Fibroblast of mammary gland (primary cell): ENCODE data around the gene RHCE.
A peak's percentile ranks its signal among the peaks of the same experiment; 100 is the strongest.
"Not testable (repeated sequence)": the region's sequence is repeated elsewhere in the genome, so short reads cannot be mapped to it uniquely, and the experiment has no call there.

Source experiments
- DNase-seq: peaks from one replicate; pipeline ENCODE4 v3.0.0-alpha.2; 2010; ENCODE audit warnings: low read depth
- H3K4me3 ChIP-seq: 2 replicates; pipeline ENCODE4 v1.5.1; 2011; ENCODE audit warnings: low read depth, mild to moderate bottlenecking, low read length, moderate library complexity; ENCODE audit not compliant: control insufficient read depth
- TF ChIP-seq, protein P1 (sequence below): conservative IDR thresholded peaks from 2 replicates; pipeline ENCODE4 v1.5.1; 2011; ENCODE audit warnings: low read depth, low read length, inconsistent platforms; ENCODE audit not compliant: control insufficient read depth, insufficient read depth

Gene RHCE

DNA sequence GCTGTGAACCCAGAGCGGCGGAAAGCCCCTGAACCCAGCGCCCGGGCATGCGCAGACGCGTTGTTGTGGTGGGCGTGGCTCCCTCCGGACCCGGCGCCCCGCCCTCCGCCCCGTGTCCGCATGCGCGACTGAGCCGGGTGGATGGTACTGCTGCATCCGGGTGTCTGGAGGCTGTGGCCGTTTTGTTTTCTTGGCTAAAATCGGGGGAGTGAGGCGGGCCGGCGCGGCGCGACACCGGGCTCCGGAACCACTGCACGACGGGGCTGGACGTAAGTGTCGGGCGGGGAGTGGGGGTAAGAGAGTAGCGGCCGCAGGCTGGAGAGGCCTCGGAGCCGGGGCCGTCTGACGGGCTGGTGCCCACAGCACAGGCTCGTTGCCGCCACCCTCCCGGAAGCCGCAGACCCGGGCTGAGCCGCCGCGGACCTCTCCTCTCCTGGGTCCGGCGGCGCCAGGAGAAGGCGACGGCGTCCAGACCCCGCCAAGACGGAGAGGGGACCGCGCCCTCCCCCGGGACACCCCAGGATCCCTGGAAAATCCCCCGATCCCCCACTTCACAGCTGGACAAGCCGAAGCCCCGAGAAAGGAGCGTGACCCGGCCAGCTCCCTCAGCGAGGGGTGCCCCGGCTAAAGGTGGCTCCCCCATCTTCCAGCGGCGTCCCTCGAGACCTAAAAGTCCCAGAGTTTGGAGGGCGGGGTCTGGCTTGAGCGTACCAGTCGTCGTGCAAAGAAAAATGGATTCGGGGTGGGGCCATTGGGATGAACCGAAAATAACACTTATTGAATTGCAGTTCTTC, 82.2 kb downstream of the RHCE start, which contains the start of gene TMEM50A:
Gene TMEM50A, plus strand, starts transcription at position 147 of the 794 bp plus-strand sequence. CDS start 2,153 bp downstream, outside the sequence.
- peak within 1 kb of the TSS; percentile 94 for H3K4me3 ChIP-seq
- TF ChIP-seq, protein P1, sequence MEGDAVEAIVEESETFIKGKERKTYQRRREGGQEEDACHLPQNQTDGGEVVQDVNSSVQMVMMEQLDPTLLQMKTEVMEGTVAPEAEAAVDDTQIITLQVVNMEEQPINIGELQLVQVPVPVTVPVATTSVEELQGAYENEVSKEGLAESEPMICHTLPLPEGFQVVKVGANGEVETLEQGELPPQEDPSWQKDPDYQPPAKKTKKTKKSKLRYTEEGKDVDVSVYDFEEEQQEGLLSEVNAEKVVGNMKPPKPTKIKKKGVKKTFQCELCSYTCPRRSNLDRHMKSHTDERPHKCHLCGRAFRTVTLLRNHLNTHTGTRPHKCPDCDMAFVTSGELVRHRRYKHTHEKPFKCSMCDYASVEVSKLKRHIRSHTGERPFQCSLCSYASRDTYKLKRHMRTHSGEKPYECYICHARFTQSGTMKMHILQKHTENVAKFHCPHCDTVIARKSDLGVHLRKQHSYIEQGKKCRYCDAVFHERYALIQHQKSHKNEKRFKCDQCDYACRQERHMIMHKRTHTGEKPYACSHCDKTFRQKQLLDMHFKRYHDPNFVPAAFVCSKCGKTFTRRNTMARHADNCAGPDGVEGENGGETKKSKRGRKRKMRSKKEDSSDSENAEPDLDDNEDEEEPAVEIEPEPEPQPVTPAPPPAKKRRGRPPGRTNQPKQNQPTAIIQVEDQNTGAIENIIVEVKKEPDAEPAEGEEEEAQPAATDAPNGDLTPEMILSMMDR: no peak
- DNase-seq: peak; percentile 82

DNA sequence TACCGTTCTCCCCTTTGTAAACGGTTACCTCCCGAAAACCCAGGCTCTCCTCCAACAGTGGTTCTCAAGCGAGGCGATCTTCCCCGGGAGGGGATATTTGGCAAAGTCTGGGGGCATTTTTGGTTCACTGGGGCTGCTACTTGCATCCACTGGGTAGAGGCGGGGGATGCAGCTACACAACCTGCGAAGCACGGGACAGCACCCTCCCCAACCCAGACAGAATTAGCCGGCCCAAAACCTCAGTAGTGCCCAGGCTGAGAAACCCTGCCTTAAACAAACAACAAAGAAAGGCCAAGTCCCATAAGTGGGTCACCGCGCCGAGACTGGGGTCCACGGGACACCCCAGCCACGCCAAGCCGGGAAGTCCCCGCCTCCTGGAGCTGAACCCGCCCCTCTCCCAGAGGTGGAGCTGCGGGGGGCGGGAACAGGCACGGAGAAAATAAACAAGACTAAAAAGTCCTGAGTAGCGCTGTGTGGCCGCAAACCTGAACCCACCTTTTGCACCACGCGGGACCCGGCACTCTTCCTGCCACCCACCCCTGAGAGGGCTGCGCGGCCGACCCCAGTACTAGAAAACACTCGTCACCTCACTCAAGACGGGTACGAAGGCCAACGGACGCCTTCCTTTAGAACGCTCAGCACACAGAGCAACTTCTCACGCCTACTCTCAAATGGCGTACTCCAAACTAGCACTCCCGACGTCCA, 83.0 kb downstream of the RHCE start:
- peak overlapping the region; percentile 94 for H3K4me3 ChIP-seq
- not testable (repeated sequence) for DNase-seq

DNA sequence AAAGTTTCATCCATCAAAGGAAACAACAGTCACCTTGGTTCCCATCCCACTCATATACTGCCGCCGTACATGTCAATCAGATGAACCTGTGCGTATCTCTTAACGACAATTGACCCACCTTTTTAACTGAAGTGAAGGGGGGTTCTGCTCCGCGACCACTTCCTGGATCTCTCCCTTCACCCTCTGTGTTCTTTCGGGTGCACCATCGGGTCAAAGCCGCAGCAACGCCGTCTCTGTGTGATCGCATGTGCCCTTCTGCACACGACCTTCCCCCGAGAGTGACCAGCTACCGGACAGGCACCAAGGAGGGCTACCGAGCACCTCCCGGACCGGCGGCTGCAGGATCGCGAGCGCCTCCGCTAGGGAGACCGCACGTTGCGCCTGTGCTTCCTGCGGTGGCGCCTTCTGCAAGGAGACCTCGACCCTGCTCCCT, 83.7 kb downstream of the RHCE start:
- H3K4me3 ChIP-seq: peak overlapping the region; percentile 85
- TF ChIP-seq, protein P1: peak; percentile 14
- not testable (repeated sequence) for DNase-seq

DNA sequence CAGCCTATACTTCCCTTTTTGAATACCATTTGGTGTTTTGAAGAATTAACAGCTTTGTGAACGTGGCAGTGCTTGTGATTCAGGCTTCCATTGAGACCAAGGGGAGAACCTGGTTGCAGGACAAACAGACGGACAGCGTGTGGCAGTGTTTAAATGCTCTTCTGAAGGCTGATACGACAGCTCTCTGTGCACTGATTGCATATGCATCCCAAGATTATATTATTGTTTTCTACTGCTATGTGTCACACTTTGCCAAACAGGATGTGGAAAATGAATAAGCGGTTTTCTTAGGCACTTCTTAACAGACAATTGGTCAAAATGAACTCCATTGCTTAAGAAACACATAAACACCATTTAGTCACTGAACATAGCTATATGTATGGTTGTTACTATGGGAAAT, 90.7 kb downstream of the RHCE start:
- not testable (repeated sequence) for H3K4me3 ChIP-seq
- peak; percentile 86 for DNase-seq
- TF ChIP-seq, protein P1: peak; percentile 23

DNA sequence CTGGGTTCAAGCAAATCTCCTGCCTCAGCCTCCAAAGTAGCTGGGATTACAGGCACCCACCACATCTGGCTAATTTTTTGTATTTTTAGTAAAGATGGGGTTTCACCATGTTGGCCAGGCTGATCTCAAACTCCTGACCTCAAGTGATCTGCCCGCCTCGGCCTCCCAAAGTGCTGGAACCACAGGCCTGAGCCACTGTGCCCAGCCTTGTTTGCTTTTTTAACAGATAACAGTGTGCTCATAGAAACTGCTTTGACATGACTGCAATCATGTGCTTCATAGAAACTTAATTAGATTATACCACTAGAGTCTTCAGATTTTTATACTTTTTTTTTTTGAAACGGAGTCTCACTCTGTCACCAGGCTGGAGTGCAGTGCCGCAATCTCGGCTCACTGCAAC, 91.3 kb downstream of the RHCE start:
- DNase-seq: not testable (repeated sequence)

DNA sequence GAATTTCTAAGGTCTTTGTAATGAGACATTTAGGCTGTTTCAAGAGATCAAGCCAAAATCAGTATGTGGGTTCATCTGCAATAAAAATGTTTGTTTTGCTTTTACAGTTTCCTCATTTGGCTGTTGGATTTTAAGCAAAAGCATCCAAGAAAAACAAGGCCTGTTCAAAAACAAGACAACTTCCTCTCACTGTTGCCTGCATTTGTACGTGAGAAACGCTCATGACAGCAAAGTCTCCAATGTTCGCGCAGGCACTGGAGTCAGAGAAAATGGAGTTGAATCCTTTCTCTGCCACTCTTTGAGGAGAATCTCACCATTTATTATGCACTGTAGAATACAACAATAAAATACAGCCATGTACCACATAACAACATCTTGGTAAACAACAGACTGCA, 91.8 kb downstream of the RHCE start:
- DNase-seq, H3K4me3 ChIP-seq: not testable (repeated sequence)

More for the DNA sequence above, 91.3 kb downstream of the RHCE start:
- H3K4me3 ChIP-seq: not testable (repeated sequence)

DNA sequence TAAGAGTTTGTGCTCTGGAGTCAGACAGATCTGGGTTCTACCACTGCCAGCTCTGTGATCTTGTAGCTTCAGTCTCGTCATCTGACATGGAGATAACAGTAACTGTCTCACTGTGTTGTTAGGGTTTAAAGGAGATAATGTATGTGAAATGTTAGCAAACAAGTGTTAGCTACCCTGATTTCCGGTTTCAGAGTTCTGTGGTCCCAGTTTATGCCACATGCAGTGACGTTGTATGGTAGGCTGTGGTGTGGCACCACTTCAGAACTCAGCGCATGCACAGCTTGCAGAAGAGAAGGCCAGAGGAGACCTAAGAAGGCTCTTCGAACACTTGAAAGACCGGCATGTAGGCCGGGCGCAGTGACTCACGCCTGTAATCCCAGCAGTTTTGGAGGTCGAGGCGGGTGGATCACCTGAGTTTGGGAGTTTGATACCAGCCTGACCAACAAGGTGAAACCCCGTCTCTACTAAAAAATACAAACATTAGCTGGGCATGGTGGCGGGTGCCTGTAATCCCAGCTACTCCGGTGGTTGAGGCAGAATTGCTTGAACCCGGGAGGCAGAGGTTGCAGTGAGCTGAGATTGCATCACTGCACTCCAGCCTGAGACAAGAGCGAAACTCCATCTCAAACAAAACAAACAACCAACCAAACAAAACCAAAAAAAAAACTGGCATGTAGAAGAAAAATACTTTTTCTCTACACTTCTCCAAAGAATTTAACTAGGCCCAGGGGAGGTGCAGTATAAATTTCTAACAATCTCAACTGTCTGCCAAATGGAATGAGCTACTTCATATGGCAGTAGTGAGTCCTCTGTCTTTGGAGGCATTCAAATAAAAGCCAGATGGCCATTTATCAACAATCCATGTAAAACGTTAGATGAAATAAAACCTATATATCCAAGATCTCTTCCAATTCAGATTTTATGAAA, 92.5 kb downstream of the RHCE start:
- not testable (repeated sequence) for H3K4me3 ChIP-seq, DNase-seq

DNA sequence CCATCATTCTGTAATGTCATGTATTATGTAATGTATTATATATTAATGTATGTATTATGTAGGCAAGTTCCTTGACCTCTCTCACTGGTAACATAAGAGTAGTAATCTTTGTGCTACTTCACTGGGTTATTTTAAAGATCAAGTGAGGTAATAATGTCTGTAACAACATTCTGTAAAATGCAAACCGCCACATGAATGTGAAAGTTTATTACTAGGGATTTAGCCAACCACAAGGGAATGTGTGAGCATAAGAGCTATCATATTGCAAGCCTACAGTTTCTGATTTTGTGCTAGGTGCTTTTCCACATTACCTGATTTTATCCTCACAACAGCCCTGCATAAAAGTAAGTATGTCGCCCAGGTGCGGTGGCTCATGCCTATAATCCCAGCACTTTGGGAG, 96.2 kb downstream of the RHCE start:
- not testable (repeated sequence) for H3K4me3 ChIP-seq, DNase-seq

DNA sequence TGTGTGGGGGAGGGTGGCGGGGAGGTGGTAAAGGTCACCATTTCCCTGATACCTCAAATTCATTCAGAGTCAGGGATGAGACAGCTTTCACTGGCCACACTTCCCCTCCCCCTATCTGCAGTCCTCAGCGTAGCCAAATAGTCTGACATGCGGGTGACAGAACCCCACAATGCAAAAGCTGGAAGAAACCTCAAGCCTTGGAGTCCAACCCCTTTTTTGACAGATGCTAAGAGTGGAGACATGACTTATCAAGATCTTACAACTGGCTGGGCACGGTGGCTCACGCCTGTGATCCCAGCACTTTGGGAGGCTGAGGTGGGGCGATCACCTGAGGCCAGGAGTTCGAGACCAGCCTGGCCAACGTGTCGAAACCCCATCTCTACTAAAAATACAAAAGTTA, 98.5 kb downstream of the RHCE start:
- DNase-seq: not testable (repeated sequence)

DNA sequence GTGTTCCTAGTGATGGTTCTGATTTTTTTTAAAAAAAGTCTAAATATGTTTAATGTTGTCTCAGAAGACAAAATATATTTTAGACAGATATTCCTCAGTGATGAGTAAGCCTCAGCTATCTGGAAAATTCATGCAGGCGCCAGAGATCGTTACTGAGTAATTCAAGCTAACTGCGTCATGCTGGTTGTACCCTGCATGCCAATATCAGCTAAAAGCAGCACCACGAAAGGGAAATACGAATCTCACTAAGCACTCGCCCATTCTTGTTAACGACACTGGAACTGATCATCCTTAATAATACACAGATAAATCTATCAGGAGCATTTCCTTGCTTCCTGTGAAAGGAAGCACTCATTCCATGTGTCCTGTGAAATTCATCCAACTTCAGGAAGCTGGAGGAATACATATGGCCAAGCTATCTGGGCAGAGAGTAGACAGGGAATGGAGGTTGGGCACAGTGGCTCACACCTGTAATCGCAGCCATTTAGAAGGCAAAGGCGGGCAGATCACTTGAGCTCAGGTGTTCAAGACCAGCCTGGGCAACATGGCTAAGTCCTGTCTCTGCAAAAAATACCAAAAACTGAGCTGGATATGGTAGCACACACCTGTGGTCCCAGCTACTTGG, 100.2 kb downstream of the RHCE start:
- peak; percentile 99 for DNase-seq
- not testable (repeated sequence) for H3K4me3 ChIP-seq

More for the DNA sequence above, 98.5 kb downstream of the RHCE start:
- H3K4me3 ChIP-seq: not testable (repeated sequence)

DNA sequence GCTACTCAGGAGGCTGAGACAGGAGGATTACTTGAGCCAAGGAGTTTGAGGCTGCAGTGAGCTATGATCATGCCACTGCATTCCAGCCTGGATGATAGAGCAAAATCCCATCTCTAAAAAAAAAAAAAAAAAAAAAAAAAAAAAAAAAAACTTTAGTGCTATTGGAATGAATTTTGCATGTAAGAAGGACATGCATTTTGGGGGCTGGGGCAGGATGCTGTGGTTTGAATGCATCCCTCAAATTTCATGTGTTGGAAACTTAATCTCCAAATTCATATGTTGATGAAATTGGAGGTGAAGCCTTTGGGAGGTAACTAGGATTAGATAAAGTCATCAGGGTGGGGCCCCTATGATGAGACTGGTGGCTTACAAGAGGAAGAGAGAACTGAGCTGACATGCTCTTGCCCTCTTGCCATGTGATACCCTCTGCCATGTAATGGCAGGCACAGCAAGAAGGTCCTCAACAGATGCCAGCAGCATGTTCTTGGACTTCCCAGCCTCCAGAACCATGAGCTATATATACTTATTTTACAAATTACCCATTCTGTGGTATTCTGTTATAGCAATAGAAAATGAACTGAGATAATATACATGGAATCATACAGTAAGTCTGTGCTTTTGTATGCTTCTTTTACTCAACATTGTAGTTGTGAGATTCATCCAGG, 107.7 kb downstream of the RHCE start:
- H3K4me3 ChIP-seq, DNase-seq: not testable (repeated sequence)
